Activated CD8-positive, alpha-beta T cell treated with anti-CD3 and anti-CD28 coated beads for 36 hours (primary cell): ENCODE results near the gene SPECC1L. TPM values are rescaled to one million over a fixed set of nuclear protein-coding genes. Genes with fewer than 3 reads are reported as not detected.

Source experiments
- ATAC-seq: fragments of 200-7000 bp; cut with Tn5 transposase; one replicate; pipeline ENCODE4 v1.10.0; 2021; ENCODE audit warnings: mild to moderate bottlenecking, moderate library complexity
- CTCF ChIA-PET: fragments of 350-600 bp; sonication (Branson Sonifier 250); formaldehyde crosslinking; loops from one replicate; lab custom pipeline; 2021; ENCODE audit warnings: antibody characterized with exemption; lab: Charles Lee
- POLR2A ChIA-PET: fragments of 350-600 bp; sonication (Branson Sonifier 250); formaldehyde crosslinking; loops from one replicate; lab custom pipeline; 2021; ENCODE audit warnings: antibody characterized with exemption; lab: Charles Lee
- DNase-seq: peaks from one replicate; pipeline ENCODE4 v3.0.0-alpha.2; 2020
- H3K27ac Mint-ChIP-seq: one replicate; pipeline ENCODE4 v1.8.0; 2021; ENCODE audit warnings: mild to moderate bottlenecking, mixed read lengths
- H3K27me3 Mint-ChIP-seq: one replicate; pipeline ENCODE4 v1.8.0; 2021; ENCODE audit warnings: mixed read lengths
- H3K36me3 Mint-ChIP-seq: one replicate; pipeline ENCODE4 v1.8.0; 2021; ENCODE audit warnings: low read depth, mixed read lengths
- H3K4me1 Mint-ChIP-seq: one replicate; pipeline ENCODE4 v1.8.0; 2021; ENCODE audit warnings: low read depth, mixed read lengths
- H3K4me3 Mint-ChIP-seq: one replicate; pipeline ENCODE4 v1.8.0; 2021; ENCODE audit warnings: mild to moderate bottlenecking, moderate library complexity, mixed read lengths
- H3K9me3 Mint-ChIP-seq: one replicate; pipeline ENCODE4 v1.8.0; 2021; ENCODE audit warnings: mixed read lengths
- intact Hi-C: fragments of 100-400 bp; cut with micrococcal nuclease; formaldehyde crosslinking; loops from one replicate; pipeline ENCODE4 v1.10.0; 2022
- total RNA-seq, 2 experiments: library from RNA; stranded (reverse); gene quantifications; one replicate each; pipeline ENCODE4 v1.2.3, GENCODE V29; 2021
- TF ChIP-seq, protein P1 (sequence below): fragments of 200-600 bp; IDR thresholded peaks from one replicate; pipeline ENCODE4 v1.8.0; 2022; ENCODE audit warnings: antibody characterized with exemption, mild to moderate bottlenecking

The SPECC1L gene
- total RNA-seq, 2 experiments from 2014 or later, result 38.9 to 39.0 TPM

DNA sequence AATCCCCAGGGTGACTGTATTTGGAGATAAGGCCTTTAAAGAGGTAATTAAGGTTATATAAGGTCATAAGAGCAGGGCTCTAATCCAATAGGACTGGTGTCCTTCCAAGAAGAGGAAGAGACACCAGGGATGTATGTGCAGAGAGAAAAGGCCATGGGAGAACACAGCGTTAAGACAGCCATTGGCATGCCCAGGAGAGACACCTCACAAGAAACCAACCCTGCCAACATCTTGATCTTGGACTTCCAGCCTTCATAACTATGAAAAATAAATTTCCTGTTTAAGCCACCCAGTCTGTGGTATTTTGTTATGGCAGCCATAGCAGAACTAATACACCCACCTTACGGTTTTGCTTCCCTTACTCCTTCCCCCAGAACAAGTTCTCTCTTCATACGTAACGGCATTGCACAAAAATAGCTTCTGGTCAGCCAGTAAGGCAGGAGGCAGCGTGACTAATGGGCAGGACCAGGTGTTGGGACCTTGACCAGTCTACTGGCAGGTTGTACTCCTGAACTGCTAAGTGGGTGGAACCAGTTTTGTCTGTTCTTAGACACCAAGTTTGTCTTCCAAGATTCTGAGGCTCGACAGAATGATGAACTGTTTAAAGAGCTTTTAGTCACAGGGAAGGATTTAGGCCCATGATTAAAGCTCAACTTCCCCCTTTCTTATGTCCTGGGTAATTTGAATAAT lies 192.6 kb downstream of the SPECC1L start:
- no peaks in the 10 kb centered on the region for H3K36me3 Mint-ChIP-seq
- H3K4me1 Mint-ChIP-seq, result peaks cover 19% of the 10 kb centered on the region
- no peak for ATAC-seq
- no peak for DNase-seq
- H3K27me3 Mint-ChIP-seq, result no peaks in the 10 kb centered on the region
- TF ChIP-seq, protein P1, sequence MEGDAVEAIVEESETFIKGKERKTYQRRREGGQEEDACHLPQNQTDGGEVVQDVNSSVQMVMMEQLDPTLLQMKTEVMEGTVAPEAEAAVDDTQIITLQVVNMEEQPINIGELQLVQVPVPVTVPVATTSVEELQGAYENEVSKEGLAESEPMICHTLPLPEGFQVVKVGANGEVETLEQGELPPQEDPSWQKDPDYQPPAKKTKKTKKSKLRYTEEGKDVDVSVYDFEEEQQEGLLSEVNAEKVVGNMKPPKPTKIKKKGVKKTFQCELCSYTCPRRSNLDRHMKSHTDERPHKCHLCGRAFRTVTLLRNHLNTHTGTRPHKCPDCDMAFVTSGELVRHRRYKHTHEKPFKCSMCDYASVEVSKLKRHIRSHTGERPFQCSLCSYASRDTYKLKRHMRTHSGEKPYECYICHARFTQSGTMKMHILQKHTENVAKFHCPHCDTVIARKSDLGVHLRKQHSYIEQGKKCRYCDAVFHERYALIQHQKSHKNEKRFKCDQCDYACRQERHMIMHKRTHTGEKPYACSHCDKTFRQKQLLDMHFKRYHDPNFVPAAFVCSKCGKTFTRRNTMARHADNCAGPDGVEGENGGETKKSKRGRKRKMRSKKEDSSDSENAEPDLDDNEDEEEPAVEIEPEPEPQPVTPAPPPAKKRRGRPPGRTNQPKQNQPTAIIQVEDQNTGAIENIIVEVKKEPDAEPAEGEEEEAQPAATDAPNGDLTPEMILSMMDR, result no peak
- ChIA-PET POLR2A (interaction anchor here (0.6 to 0.8 kb wide), 2 partner anchors 8 to 1363 kb away, joined by 3 read pairs; no protein-coding TSS in a partner anchor), CTCF (interaction anchor here (1.6 to 2.2 kb wide), 2 partner anchors 58 to 65 kb away, joined by 3 to 5 read pairs; no protein-coding TSS in a partner anchor)
- no peak overlapping the region for H3K4me3 Mint-ChIP-seq
- intact Hi-C loops, result no loop called here
- H3K27ac Mint-ChIP-seq, result no peak overlapping the region
- no peaks in the 10 kb centered on the region for H3K9me3 Mint-ChIP-seq

DNA sequence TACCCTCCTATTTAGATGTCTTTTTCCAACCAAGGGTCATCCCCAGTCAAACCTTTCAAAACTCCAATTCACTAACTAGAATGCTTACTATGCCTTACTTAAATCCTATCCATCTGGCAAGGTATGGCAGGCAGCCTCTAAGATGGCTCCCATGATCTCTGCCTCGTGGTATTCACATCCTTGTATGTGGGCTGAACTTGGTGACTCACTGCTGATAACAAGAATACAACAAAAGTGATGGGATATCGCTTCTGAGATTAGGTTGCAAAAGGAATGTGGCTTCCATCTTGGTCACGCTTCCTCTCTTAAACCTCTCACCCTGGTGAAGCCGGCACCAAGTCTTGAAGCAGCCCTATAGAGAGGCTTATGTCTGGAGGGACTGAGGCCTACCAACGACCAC lies 194.9 kb downstream of the SPECC1L start:
- H3K4me1 Mint-ChIP-seq, result peaks cover 17% of the 10 kb centered on the region
- H3K9me3 Mint-ChIP-seq, result no peaks in the 10 kb centered on the region
- H3K27me3 Mint-ChIP-seq, result no peaks in the 10 kb centered on the region
- peak; percentile 22 for DNase-seq
- no peak overlapping the region for H3K4me3 Mint-ChIP-seq
- ChIA-PET POLR2A (interaction anchor here (1.0 to 1.4 kb wide), 2 partner anchors 31 to 36 kb away, joined by 3 read pairs; no protein-coding TSS in a partner anchor), CTCF (interaction anchor here (1.2 to 1.4 kb wide), 2 partner anchors 10 to 43 kb away, joined by 3 read pairs; no protein-coding TSS in a partner anchor)
- TF ChIP-seq, protein P1, result no peak
- intact Hi-C loops, result no loop called here
- peak; percentile 67 for ATAC-seq
- peak overlapping the region; percentile 46 for H3K27ac Mint-ChIP-seq
- H3K36me3 Mint-ChIP-seq, result no peaks in the 10 kb centered on the region

DNA sequence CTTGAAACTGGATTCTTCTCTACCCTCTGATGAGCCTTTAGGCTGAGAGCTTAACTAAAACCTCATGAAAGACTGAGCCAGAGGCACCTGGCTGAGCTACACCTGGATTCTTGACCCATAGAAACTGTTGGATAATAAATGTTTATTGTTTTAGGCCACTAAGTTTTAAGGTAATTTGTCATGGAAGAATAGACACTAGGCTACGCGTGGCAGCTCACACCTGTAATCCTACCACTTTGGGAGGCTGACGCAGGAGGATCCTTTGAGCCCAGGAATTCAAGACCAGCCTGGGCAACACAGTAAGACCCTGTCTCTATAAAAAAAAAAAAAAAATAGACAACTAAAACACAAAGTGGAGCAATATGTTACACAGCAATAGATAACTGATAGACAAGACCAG lies 195.3 kb downstream of the SPECC1L start:
- ATAC-seq (no peak), DNase-seq (no peak)
- peaks cover 14% of the 10 kb centered on the region for H3K4me1 Mint-ChIP-seq
- intact Hi-C loops, result no loop called here
- H3K36me3 Mint-ChIP-seq, result no peaks in the 10 kb centered on the region
- no peak overlapping the region for H3K27ac Mint-ChIP-seq
- CTCF ChIA-PET, result interaction anchor here (1.4 kb wide), 1 partner anchor 43 kb away, joined by 3 read pairs; no protein-coding TSS in a partner anchor
- TF ChIP-seq, protein P1, result no peak
- POLR2A ChIA-PET, result interaction anchor here (0.6 to 1.4 kb wide), 2 partner anchors 30 to 36 kb away, joined by 3 to 4 read pairs; no protein-coding TSS in a partner anchor
- H3K9me3 Mint-ChIP-seq, result no peaks in the 10 kb centered on the region
- no peaks in the 10 kb centered on the region for H3K27me3 Mint-ChIP-seq
- no peak overlapping the region for H3K4me3 Mint-ChIP-seq

DNA sequence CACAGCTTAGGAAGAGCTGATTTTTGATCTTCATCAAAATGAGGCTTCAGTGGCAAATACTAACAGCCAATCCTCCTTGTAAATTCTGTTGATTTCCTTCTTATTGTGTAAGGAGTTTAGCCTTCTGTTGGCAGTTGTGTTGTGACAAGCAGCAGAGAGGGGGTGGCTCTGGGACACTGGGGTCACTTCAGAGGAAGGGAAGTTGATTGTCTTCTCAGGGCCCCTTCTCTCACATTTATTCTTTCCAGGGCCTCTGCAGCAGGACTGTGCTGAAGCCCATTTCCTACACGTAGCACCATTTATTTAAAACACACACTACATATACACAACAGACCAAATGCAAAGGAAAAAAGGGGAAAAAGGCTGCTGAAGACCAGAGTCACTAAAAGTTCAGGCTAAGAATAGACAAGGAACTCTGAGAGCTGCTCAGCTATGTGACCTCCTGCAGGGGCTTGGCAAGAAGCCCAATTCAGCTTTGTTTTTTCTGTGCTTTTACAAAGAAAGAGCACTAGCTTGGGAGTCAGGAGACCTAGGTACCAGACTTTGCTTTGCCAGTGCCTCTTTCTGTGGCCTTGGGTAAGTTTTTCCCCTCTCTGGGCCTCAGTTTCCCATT lies 196.2 kb downstream of the SPECC1L start:
- H3K4me3 Mint-ChIP-seq, result no peak overlapping the region
- ATAC-seq (no peak), DNase-seq (no peak)
- no peak overlapping the region for H3K27ac Mint-ChIP-seq
- intact Hi-C loops, result no loop called here
- TF ChIP-seq, protein P1, result no peak
- no peaks in the 10 kb centered on the region for H3K9me3 Mint-ChIP-seq
- ChIA-PET CTCF (interaction anchor here (1.0 to 1.4 kb wide), 2 partner anchors 43 to 44 kb away, joined by 3 to 4 read pairs; no protein-coding TSS in a partner anchor), POLR2A (interaction anchor here (0.6 kb wide), 1 partner anchor 31 kb away, joined by 4 read pairs; no protein-coding TSS in a partner anchor)
- peaks cover 14% of the 10 kb centered on the region for H3K4me1 Mint-ChIP-seq
- H3K36me3 Mint-ChIP-seq, result no peaks in the 10 kb centered on the region
- H3K27me3 Mint-ChIP-seq, result no peaks in the 10 kb centered on the region
